H9 (cell line): ENCODE measurements around the gene MPG. TPM values are rescaled to one million over a fixed set of nuclear protein-coding genes. Genes with fewer than 3 reads are reported as not detected.

ENCODE experiments used
- DNase-seq: peaks from one replicate; pipeline ENCODE4 v3.0.0-alpha.2; 2017
- H2AFZ ChIP-seq: one replicate; pipeline ENCODE4 v1.6.1; 2013; ENCODE audit warnings: mild to moderate bottlenecking, low read length, control low read depth, moderate library complexity
- H2AK5ac ChIP-seq: 2 replicates; pipeline ENCODE4 v1.6.1; 2013; ENCODE audit warnings: low read length, control low read depth, mixed read lengths; ENCODE audit not compliant: insufficient read length
- H2BK120ac ChIP-seq: one replicate; pipeline ENCODE4 v1.6.1; 2013; ENCODE audit warnings: low read depth, mild to moderate bottlenecking, low read length, control low read depth, inconsistent platforms; ENCODE audit not compliant: poor library complexity, severe bottlenecking
- H2BK12ac ChIP-seq: 2 replicates; pipeline ENCODE4 v1.6.1; 2013; ENCODE audit warnings: low read length, control low read depth, mixed read lengths, low read depth; ENCODE audit not compliant: insufficient read length
- H2BK15ac ChIP-seq: 2 replicates; pipeline ENCODE4 v1.6.1; 2013; ENCODE audit warnings: low read depth, low read length, control low read depth
- H2BK20ac ChIP-seq: one replicate; pipeline ENCODE4 v1.6.1; 2013; ENCODE audit warnings: low read depth, mild to moderate bottlenecking, low read length, control low read depth, inconsistent platforms; ENCODE audit not compliant: poor library complexity, severe bottlenecking
- H2BK5ac ChIP-seq: 2 replicates; pipeline ENCODE4 v1.6.1; 2013; ENCODE audit warnings: low read length, control low read depth, mixed read lengths; ENCODE audit not compliant: insufficient read length
- H3K14ac ChIP-seq: 2 replicates; pipeline ENCODE4 v1.6.1; 2013; ENCODE audit warnings: low read length, control low read depth; ENCODE audit not compliant: insufficient read depth
- H3K18ac ChIP-seq: 2 replicates; pipeline ENCODE4 v1.6.1; 2013; ENCODE audit warnings: low read depth, mild to moderate bottlenecking, mixed read lengths, low read length, control low read depth; ENCODE audit not compliant: insufficient read length
- H3K23ac ChIP-seq: 2 replicates; pipeline ENCODE4 v1.6.1; 2013; ENCODE audit warnings: low read length, control low read depth, mixed read lengths, low read depth; ENCODE audit not compliant: insufficient read length
- H3K23me2 ChIP-seq: 2 replicates; pipeline ENCODE4 v1.6.1; 2013; ENCODE audit warnings: low read depth, mild to moderate bottlenecking, mixed read lengths, low read length, control low read depth; ENCODE audit not compliant: insufficient read length, poor library complexity, severe bottlenecking
- H3K27ac ChIP-seq: 2 replicates; pipeline ENCODE4 v1.5.1; 2013; ENCODE audit warnings: low read length, control low read depth, mixed read lengths, low read depth; ENCODE audit not compliant: insufficient read length
- H3K27me3 ChIP-seq: 2 replicates; pipeline ENCODE4 v1.6.1; 2013; ENCODE audit warnings: low read length, control low read depth, inconsistent platforms; ENCODE audit not compliant: insufficient read depth
- H3K4ac ChIP-seq: 2 replicates; pipeline ENCODE4 v1.6.1; 2013; ENCODE audit warnings: low read depth, mild to moderate bottlenecking, control low read depth, inconsistent platforms, low read length, moderate library complexity
- H3K4me1 ChIP-seq: 2 replicates; pipeline ENCODE4 v1.6.1; 2013; ENCODE audit warnings: low read length, control low read depth, inconsistent platforms; ENCODE audit not compliant: insufficient read depth
- H3K4me2 ChIP-seq: 2 replicates; pipeline ENCODE4 v1.6.1; 2013; ENCODE audit warnings: low read length, control low read depth, mixed read lengths; ENCODE audit not compliant: insufficient read length, insufficient read depth
- H3K56ac ChIP-seq: 2 replicates; pipeline ENCODE4 v1.6.1; 2013; ENCODE audit warnings: low read depth, mild to moderate bottlenecking, mixed read lengths, low read length, control low read depth; ENCODE audit not compliant: insufficient read length
- H3K79me1 ChIP-seq: 2 replicates; pipeline ENCODE4 v1.6.1; 2013; ENCODE audit warnings: low read depth, mild to moderate bottlenecking, moderate library complexity, low read length, control low read depth, inconsistent platforms; ENCODE audit not compliant: insufficient read depth, poor library complexity, severe bottlenecking
- H3K79me2 ChIP-seq: 2 replicates; pipeline ENCODE4 v1.6.1; 2013; ENCODE audit warnings: low read length, control low read depth, inconsistent platforms; ENCODE audit not compliant: insufficient read depth
- H3K9ac ChIP-seq: 2 replicates; pipeline ENCODE4 v1.6.1; 2013; ENCODE audit warnings: low read length, control low read depth, mixed read lengths; ENCODE audit not compliant: insufficient read length; ENCODE audit errors: extremely low read depth
- H3K9me3 ChIP-seq: one replicate; pipeline ENCODE4 v1.6.1; 2013; ENCODE audit warnings: low read depth, low read length, inconsistent platforms; ENCODE audit not compliant: control insufficient read depth
- H3T11ph ChIP-seq: one replicate; pipeline ENCODE4 v1.6.1; 2013; ENCODE audit warnings: mild to moderate bottlenecking, low read length, control low read depth, inconsistent platforms
- H4K20me1 ChIP-seq: one replicate; pipeline ENCODE4 v1.6.1; 2013; ENCODE audit not compliant: control insufficient read depth, insufficient read length, insufficient read depth
- H4K5ac ChIP-seq: 2 replicates; pipeline ENCODE4 v1.6.1; 2013; ENCODE audit warnings: low read depth, mild to moderate bottlenecking, mixed read lengths, low read length, control low read depth; ENCODE audit not compliant: insufficient read length
- H4K8ac ChIP-seq: replicated peaks from 2 replicates; pipeline ENCODE4 v1.6.1; 2013; ENCODE audit warnings: low read length, control low read depth, mixed read lengths, low read depth; ENCODE audit not compliant: insufficient read length
- H4K91ac ChIP-seq: 2 replicates; pipeline ENCODE4 v1.6.1; 2013; ENCODE audit warnings: low read depth, mild to moderate bottlenecking, moderate library complexity, mixed read lengths, low read length, control low read depth; ENCODE audit not compliant: insufficient read length
- H3K27ac Mint-ChIP-seq, 3 experiments: 2 replicates in 2 of 3; 3 replicates in 1 of 3; pipeline ENCODE4 v1.8.0; 2020 to 2021; ENCODE audit warnings: mixed read lengths in 3 of 3, mild to moderate bottlenecking in 1 of 3, moderate library complexity in 1 of 3
- H3K27me3 Mint-ChIP-seq: 2 replicates; pipeline ENCODE4 v1.8.0; 2021; ENCODE audit warnings: low read depth, mild to moderate bottlenecking, moderate library complexity, mixed read lengths
- H3K36me3 Mint-ChIP-seq, 3 experiments: 2 replicates in 2 of 3; 3 replicates in 1 of 3; pipeline ENCODE4 v1.8.0; 2020 to 2021; ENCODE audit warnings: low read depth in 3 of 3, mixed read lengths in 3 of 3; ENCODE audit not compliant: insufficient read depth in 1 of 3
- H3K4me1 Mint-ChIP-seq, 2 experiments: 2 replicates each; pipeline ENCODE4 v1.8.0; 2020; ENCODE audit warnings: mixed read lengths in 2 of 2
- H3K4me3 Mint-ChIP-seq, 2 experiments: 2 replicates in 1 of 2; 3 replicates in 1 of 2; pipeline ENCODE4 v1.8.0; 2020 to 2021; ENCODE audit warnings: mild to moderate bottlenecking in 2 of 2, mixed read lengths in 2 of 2, moderate library complexity in 1 of 2
- H3K9me3 Mint-ChIP-seq, 2 experiments: 2 replicates in 1 of 2; 3 replicates in 1 of 2; pipeline ENCODE4 v1.8.0; 2020; ENCODE audit warnings: mild to moderate bottlenecking in 2 of 2, mixed read lengths in 2 of 2, moderate library complexity in 1 of 2
- WGBS: extraction: QIAGEN DNeasy Blood & Tissue Kit; methylation state at CpG from one replicate; pipeline ENCODE4 v1.1.7; 2013; ENCODE audit warnings: missing lambda C conversion rate, low lambda C conversion rate, mixed read lengths; ENCODE audit not compliant: insufficient read length; ENCODE audit errors: extremely low coverage; 5-methylcytosine and 5-hydroxymethylcytosine counted together
- total RNA-seq: library from RNA; stranded (reverse); gene quantifications from 2 replicates; pipeline ENCODE4 v1.2.1, GENCODE V29; 2021
- TF ChIP-seq, protein P1 (sequence below): fragments of 200-600 bp; sonication (generic); conservative IDR thresholded peaks from 3 replicates; pipeline ENCODE4 v1.8.0; 2021; ENCODE audit warnings: antibody characterized with exemption, mild to moderate bottlenecking

MPG gene
- total RNA-seq, 1 experiment from 2014 or later, result 39.1 TPM

- no peak overlapping the region for H3K4me2 ChIP-seq
Observed at GRCh38 chr16:61879-62281, 16.1 kb upstream of the MPG start.

More at GRCh38 chr16:61879-62281, 16.1 kb upstream of the MPG start:
- no peak overlapping the region for H3K56ac ChIP-seq
- no peak for DNase-seq
- H3K23ac ChIP-seq, result no peak overlapping the region
- TF ChIP-seq, protein P1, sequence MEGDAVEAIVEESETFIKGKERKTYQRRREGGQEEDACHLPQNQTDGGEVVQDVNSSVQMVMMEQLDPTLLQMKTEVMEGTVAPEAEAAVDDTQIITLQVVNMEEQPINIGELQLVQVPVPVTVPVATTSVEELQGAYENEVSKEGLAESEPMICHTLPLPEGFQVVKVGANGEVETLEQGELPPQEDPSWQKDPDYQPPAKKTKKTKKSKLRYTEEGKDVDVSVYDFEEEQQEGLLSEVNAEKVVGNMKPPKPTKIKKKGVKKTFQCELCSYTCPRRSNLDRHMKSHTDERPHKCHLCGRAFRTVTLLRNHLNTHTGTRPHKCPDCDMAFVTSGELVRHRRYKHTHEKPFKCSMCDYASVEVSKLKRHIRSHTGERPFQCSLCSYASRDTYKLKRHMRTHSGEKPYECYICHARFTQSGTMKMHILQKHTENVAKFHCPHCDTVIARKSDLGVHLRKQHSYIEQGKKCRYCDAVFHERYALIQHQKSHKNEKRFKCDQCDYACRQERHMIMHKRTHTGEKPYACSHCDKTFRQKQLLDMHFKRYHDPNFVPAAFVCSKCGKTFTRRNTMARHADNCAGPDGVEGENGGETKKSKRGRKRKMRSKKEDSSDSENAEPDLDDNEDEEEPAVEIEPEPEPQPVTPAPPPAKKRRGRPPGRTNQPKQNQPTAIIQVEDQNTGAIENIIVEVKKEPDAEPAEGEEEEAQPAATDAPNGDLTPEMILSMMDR, result no peak
- H3K4ac ChIP-seq, result no peak overlapping the region
- Mint-ChIP-seq H3K4me1 (peaks cover 3 to 4% of the 10 kb centered on the region in 2 experiments; a peak in 3 of 4 replicates), H3K9me3 (no peaks in the 10 kb centered on the region), H3K27ac (no peak overlapping the region), H3K27me3 (peaks cover 1% of the 10 kb centered on the region; the same call in 1 of the 2 replicates), H3K4me3 (no peak overlapping the region), H3K36me3 (peaks cover 20 to 54% (median 50%) of the 10 kb centered on the region in 3 experiments; a peak in 6 of 7 replicates)
- H2AFZ ChIP-seq, result no peak overlapping the region
- H4K20me1 ChIP-seq, result no peaks in the 10 kb centered on the region
- no peak overlapping the region for H2BK120ac ChIP-seq
- H3K27ac ChIP-seq, result no peak overlapping the region
- no peak overlapping the region for H2BK5ac ChIP-seq
- H2BK20ac ChIP-seq, result no peak overlapping the region
- H2AK5ac ChIP-seq, result no peak overlapping the region
- H4K8ac ChIP-seq, result no peak overlapping the region
- H3K4me1 ChIP-seq, result no peaks in the 10 kb centered on the region
- H3K79me1 ChIP-seq, result no peaks in the 10 kb centered on the region
- no peak overlapping the region for H3K18ac ChIP-seq
- no peak overlapping the region for H3K9ac ChIP-seq
- H2BK12ac ChIP-seq, result no peak overlapping the region
- no peak overlapping the region for H4K5ac ChIP-seq
- H3K9me3 ChIP-seq, result no peaks in the 10 kb centered on the region
- H4K91ac ChIP-seq, result no peak overlapping the region
- H3K14ac ChIP-seq, result no peak overlapping the region
- H3K27me3 ChIP-seq, result no peaks in the 10 kb centered on the region
- H3K79me2 ChIP-seq, result no peaks in the 10 kb centered on the region
- no peaks in the 10 kb centered on the region for H3K23me2 ChIP-seq
- H3T11ph ChIP-seq, result no peak overlapping the region
- WGBS, result no CpG with 5 or more reads among the region's 32 CpGs
- no peak overlapping the region for H2BK15ac ChIP-seq
